ENCODE results near the gene VCL.
"Not testable (repeated sequence)": the region's sequence is repeated elsewhere in the genome, so short reads cannot be mapped to it uniquely, and the experiment has no call there.

Gene VCL

DNA sequence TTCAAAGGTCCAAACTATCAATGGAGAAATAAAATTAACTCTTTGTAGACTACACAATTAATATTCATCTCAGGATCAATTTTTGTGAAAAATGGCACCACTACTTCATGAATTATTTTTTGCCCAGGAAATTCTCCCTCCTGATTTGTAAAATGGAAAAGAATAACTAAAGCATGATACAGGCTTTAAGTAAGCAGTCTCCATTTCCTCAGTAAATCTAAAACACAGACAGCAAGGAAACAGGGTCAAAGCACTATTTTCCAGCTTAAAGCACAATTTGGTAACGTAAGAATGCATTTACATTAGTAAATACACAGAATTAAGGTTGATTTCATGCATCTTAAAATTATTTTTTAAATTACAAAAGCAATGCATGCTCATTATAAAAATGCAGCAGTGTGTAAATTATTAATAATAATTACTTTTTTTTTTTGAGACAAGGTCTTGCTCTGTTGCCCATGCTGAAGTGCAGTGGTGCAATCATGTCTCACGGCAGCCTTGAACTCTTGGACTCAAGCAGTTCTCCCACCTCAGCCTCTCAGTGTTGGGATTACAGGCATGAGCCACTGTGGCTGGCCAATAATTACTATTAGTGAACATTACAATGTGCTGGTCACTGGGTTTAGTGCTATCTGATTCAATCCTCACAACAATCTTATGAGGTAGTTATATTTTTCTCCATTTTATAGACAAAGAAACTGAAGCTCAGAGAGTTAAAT lies 26.1 kb upstream of the VCL start:
- no peak for DNase-seq (ENCODE audit: low read depth in 3 of 3)

DNA sequence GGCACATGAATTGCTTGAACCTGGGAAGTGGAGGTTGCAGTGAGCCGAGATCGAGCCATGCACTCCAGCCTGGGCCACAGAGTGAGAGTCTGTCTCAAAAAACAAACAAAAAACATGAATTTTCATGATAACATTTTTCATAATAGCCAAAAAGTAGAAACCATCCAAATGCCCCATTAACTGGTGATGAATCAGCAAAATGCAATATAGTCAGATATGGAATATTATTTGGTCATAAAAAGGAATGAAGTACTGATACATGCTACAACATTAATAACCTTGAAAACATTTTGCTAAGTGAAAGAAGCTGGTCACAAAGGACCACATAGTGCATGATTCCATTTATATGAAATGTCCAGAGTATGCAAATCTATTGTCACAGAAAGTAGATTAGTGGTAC lies 24.5 kb upstream of the VCL start:
- DNase-seq (ENCODE audit: low read depth in 3 of 3): no peak

- DNase-seq (ENCODE audit: low read depth in 3 of 3): no peak
Observed at GRCh38 chr10:73974309-73974946, 23.5 kb upstream of the VCL start.

- no peak for DNase-seq (ENCODE audit: low read depth in 3 of 3)
Observed at GRCh38 chr10:73975388-73975787, 22.5 kb upstream of the VCL start.

- no peak for DNase-seq (ENCODE audit: low read depth in 3 of 3)
Observed at GRCh38 chr10:73979141-73979808, 18.6 kb upstream of the VCL start.

DNA sequence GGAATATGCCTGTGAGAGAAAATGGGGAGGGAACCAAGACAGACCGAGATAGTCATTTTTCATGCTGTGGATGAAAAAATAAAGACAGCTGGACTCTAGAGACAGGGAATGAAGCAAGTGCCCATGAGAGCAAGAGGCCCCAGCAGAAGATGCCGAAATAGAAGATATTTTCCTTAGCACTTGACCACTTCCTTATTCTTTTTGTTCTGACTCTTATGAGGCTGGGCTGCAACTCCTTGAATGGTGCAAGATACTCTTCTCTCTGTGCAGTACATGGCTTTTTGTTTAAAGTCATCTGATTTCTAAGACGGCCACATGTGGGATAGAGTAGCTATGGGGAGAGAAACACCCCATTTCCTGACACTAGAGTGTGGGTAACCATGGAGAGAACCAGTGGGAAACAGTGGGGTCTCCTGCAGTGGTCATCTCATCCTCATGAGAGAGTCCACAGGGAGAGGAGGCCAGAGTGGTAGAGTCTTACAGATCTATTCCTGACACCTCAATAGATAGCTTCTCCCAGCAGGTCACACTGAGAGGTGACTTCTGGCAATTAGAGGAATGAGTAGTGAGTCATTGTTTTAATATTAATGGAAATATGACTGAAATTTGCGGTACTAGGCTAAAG lies 18.0 kb upstream of the VCL start:
- DNase-seq (ENCODE audit: low read depth in 3 of 3): no peak

DNA sequence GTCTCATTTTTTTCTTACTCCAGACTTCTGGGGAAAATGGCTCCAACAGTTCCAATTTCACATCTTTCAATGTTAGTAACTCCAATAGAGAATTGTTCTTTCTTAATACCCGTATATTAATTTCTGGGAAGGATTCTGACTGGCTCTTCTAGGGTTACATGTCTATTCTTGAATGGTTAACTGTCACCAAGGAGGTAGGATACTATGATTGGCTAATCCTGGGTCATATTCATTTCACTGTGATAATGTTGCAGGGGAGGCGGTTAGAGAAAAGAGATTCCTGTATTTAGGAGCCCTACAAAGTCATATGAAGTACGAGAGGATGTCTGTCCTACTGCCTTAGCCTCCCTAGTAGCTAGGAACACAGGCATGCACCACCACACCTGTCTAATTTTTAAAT lies 16.1 kb upstream of the VCL start:
- DNase-seq (ENCODE audit: low read depth in 3 of 3): no peak

GRCh38 chr10:73983096-73984047 lies 14.5 kb upstream of the VCL start:
- DNase-seq (ENCODE audit: low read depth in 3 of 3): no peak

DNA sequence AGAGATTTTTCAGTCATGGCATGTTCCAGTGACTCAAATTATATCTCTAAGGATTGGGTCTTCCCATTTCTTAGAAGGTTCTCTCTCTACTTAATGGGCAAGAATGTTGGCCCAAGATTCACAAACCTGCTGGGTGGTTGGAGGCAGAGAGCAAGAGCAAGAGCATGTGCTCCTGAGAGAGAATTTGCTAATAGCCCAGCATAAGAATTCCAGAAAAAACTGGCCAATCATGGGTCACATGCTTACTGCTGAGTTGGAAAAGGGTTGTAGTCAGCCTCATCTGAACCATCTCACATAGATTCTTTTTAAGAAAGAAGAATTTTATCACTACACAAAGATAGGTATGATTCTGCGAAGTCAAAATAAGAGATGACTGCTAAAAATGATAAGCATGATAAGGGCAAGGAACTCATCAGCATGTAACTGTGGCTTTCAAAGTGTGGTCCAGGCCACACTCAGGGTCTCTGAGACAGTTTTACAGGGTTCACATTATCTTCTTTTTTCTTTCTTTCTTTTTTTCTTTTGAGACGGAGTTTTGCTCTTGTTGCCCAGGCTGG lies 8.2 kb upstream of the VCL start:
- no peak for DNase-seq (ENCODE audit: low read depth in 3 of 3)

DNA sequence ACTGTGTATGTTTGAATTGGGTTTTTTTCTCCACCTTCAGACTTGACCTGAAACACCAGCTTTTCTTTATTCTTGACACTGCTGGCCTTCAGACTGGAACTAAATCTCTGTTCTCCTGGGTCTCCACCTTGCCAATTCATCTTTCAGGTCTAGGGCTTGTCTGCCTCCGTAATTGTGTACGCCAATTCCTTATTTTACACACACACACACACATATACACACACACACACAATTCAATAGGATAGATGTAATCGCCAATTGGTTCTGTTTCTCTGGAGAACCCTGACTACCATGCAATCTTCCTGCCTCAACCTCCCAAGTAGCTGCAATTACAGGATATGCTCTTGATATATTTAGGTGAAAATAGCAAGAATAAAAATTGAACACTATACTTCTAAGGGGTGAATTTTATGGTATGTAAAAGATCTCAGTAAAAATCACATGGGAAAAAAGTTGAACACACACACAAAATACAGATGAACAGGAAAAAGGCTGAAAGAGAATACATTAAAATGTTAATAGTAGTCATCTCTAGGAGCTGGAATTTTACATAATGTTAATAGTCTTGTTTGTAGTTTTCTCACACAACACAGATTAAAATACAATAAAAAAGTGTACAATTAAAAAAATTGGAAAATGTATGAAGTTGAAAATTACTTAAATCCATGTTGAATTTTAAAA lies 6.6 kb upstream of the VCL start:
- no peak for DNase-seq (ENCODE audit: low read depth in 3 of 3)

GRCh38 chr10:73991884-73992245 lies 6.1 kb upstream of the VCL start:
- peak; percentile 18 to 53 (median 37) for DNase-seq (ENCODE audit: low read depth in 3 of 3)

DNA sequence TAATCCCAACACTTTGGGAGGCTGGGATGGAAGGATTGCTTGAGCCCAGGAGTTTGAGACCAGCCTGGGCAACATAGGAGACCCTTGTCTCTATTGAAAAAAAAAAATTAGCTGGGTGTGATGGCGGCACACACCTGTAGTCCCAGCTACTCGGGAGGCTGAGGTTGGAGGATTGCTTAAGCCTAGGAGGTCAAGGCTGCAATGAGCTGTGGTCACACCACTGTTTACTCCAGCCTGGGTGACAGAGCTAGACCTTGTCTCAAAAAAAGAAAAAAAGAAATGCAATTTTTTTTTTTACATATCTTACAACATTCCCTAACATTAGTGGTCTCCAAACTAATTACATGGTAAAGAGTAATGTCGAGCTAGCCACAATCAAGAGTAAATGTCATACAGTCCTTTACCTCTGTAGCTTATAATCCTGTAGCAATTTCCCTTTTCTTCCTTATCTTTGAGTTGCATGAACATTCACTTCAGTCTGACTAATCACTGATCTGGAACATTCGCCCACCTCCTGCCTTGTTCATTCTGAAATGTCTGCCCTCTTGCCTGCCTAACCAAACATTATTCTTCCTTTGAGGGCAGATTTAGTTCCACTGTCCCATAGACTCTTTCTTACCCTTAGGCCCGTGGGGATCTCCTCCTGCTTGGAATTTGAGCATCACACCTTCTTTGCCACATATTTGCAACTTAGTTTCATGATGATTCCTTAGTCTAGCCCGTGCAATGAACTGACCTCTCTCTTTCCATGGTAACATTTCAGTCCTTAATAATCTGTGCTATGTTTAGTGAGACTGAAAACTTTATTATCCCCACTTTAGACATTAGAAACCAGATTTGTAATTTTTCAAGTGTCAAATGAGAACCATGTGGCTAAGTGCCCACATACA lies 4.8 kb upstream of the VCL start:
- DNase-seq (ENCODE audit: low read depth in 3 of 3): no peak

DNA sequence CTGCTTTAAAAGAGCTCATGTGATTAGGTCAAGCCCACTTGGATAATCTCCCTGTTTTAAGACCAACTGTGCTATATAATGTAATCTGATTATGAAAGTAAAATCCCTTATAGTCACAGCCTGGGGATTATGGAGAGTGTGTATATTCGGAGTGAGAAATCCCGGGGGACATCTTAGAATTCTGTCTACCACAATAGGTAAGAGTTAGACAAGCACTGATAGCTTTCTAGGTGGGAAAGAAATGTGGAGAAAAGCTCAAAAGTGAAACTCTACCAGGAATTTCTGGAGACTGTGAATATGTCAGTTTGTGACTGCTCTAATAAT lies 2.9 kb upstream of the VCL start:
- no peak for DNase-seq (ENCODE audit: low read depth in 3 of 3)

- DNase-seq (ENCODE audit: low read depth in 3 of 3): no peak
Observed at GRCh38 chr10:73997461-73997786, 492 bp upstream of the VCL start.

DNA sequence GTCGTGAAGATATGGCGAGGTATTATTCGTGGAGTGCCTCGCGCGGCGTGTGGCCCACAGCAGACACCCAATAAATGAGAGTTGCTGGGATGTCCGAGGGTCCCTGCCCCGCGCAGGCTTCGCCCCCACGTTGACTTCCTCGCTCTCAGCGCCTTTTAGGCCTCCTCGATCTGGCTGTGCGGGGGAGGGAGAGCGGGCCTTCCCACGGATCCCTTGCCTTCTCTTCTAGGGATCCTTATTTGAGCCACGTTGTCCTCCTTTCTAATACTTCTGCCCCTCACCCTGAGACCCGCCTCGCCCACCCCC lies 660 bp downstream of the VCL start:
- DNase-seq (ENCODE audit: low read depth in 3 of 3): no peak

- DNase-seq (ENCODE audit: low read depth in 3 of 3): no peak
Observed at GRCh38 chr10:73998929-73999691, 1.2 kb downstream of the VCL start.

DNA sequence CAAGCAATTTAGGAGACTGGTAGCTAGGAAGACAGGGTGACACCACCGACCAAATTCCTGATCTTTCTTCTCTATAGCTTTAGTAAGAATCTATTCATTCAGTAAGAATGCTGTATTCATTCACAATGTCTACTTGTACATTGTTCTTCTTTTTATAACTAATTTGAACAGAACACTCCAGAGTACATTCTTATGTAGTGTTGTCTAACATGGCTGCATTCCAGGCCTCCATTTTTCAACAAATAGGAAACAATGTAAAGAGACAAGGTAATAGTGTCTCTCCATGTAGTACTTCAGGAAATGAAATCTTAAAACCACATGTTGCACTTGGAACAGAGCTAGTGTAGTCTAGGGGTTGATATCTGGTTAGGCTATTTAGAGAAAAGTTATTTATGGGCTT lies 1.8 kb downstream of the VCL start:
- no peak for DNase-seq (ENCODE audit: low read depth in 3 of 3)

DNA sequence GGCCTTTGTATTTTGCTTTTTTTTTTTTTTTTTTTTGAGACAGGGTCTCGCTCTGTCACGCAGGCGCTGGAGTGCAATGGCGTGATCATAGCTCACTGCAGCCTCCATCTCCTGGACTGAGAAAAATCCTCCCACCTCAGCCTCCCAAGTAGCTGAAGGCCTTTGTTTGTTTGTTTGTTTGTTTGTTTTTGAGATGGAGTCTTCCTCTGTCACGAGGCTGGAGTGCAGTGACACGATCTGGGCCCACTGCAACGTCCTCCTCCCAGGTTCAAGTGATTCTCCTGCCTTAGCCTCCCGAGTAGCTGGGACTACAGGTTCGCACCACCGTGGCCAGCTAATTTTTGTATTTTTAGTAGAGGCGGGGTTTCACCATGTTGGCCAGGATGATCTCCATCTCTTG lies 2.3 kb downstream of the VCL start:
- DNase-seq (ENCODE audit: low read depth in 3 of 3): not testable (repeated sequence)

DNA sequence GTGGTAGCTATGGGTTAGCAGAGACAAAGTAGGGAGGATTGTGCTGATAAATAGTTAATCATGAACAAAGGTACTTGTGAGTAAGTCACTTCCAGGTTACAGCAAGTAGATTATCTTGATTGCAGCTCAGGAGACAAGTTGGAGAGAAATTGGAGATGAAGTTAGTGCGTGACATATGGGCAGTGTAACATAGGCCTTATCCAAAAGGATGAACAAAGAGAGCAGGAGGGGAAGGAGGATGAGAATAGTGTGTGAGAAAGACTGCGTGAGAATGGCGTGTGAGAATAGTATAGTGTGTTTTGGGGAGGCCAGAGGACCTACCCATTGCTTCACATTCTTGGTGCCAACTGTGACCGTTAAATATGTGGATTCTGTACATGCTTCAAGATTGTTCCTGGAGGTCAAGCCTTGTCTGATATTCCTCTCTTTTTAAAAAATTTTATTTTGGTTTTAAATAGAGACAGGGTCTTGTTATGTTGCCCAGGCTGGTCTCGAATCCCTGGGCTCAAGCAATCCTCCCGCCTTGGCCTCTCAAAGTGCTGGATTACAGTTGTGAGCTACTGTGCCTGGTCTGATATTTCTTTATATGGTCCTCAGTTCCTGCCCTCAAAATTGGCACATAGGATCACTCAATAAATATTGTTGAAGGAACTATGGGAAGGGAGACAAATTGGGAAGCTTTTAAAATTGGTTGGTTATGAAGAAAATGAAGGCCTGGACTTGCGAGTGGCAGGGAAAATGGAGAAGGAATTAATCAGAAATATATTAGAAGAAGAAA lies 3.2 kb downstream of the VCL start:
- DNase-seq (ENCODE audit: low read depth in 3 of 3): no peak
